Liver (tissue), 9 donors: ENCODE results near the gene TMEM115. TPM values are rescaled to one million over a fixed set of nuclear protein-coding genes. Genes with fewer than 3 reads are reported as not detected.

Experiments
- DNase-seq: peaks from one replicate; pipeline ENCODE4 v3.0.0-alpha.2; 2017; ENCODE audit warnings: low spot score
- H3K27ac ChIP-seq, 2 donors: one replicate each; pipeline ENCODE4 v1.7.0; 2013; ENCODE audit warnings: inconsistent platforms in 2 of 2, low read length in 2 of 2, control low read depth in 1 of 2, low read depth in 1 of 2, mild to moderate bottlenecking in 1 of 2
- H3K27me3 ChIP-seq, 4 donors: one replicate each; pipeline versions ENCODE4 v1.6.1 to v1.7.0; 2013; ENCODE audit warnings: low read length in 3 of 4, inconsistent platforms in 1 of 4, mild to moderate bottlenecking in 1 of 4, moderate library complexity in 1 of 4; ENCODE audit not compliant: control insufficient read depth in 4 of 4, insufficient read depth in 4 of 4
- H3K36me3 ChIP-seq, 4 donors: one replicate each; pipeline versions ENCODE4 v1.6.1 to v1.7.0; 2013; ENCODE audit warnings: low read length in 3 of 4, mild to moderate bottlenecking in 3 of 4, low read depth in 1 of 4, moderate library complexity in 1 of 4; ENCODE audit not compliant: control insufficient read depth in 4 of 4, insufficient read depth in 3 of 4
- H3K4me1 ChIP-seq, 4 donors: one replicate each; pipeline versions ENCODE4 v1.6.1 to v1.7.0; 2013; ENCODE audit warnings: low read length in 3 of 4, mild to moderate bottlenecking in 3 of 4, moderate library complexity in 1 of 4; ENCODE audit not compliant: control insufficient read depth in 4 of 4, insufficient read depth in 4 of 4
- H3K4me3 ChIP-seq, 3 donors: one replicate each; pipeline versions ENCODE4 v1.6.1 to v1.7.0; 2013; ENCODE audit warnings: low read length in 3 of 3, control low read depth in 1 of 3, low read depth in 1 of 3, mild to moderate bottlenecking in 1 of 3
- H3K9ac ChIP-seq, 2 donors: one replicate each; pipeline ENCODE4 v1.7.0; 2013; ENCODE audit warnings: low read length in 2 of 2, mild to moderate bottlenecking in 2 of 2, moderate library complexity in 2 of 2, control low read depth in 1 of 2, low read depth in 1 of 2
- H3K9me3 ChIP-seq, 4 donors: one replicate each; pipeline versions ENCODE4 v1.6.1 to v1.7.0; 2013; ENCODE audit warnings: low read length in 3 of 4; ENCODE audit not compliant: control insufficient read depth in 4 of 4
- CTCF ChIP-seq: fragments of 150-350 bp; IDR thresholded peaks from 2 replicates; pipeline ENCODE4 v1.5.1; 2017; ENCODE audit warnings: improper control_type of control experiment, low read depth, low read length; ENCODE audit not compliant: missing input control
- EGR1 ChIP-seq, 2 donors: IDR thresholded peaks; 2 replicates each; pipeline ENCODE4 v1.6.1; 2016 to 2018; ENCODE audit warnings: antibody characterized with exemption in 2 of 2, low read depth in 2 of 2
- FOXA1 ChIP-seq: IDR thresholded peaks from 2 replicates; pipeline ENCODE4 v1.6.1; 2016; ENCODE audit warnings: antibody characterized with exemption
- FOXA2 ChIP-seq: IDR thresholded peaks from 2 replicates; pipeline ENCODE4 v1.6.1; 2016; ENCODE audit warnings: antibody characterized with exemption
- HNF4G ChIP-seq: IDR thresholded peaks from 2 replicates; pipeline ENCODE4 v1.6.1; 2016; ENCODE audit warnings: antibody characterized with exemption
- JUND ChIP-seq, 2 donors: IDR thresholded peaks; 2 replicates each; pipeline ENCODE4 v1.6.1; 2016; ENCODE audit warnings: antibody characterized with exemption in 2 of 2
- MAX ChIP-seq: IDR thresholded peaks from 2 replicates; pipeline ENCODE4 v1.6.1; 2016; ENCODE audit warnings: antibody characterized with exemption
- NR2F2 ChIP-seq: IDR thresholded peaks from 2 replicates; pipeline ENCODE4 v1.6.1; 2016; ENCODE audit warnings: antibody characterized with exemption
- RXRA ChIP-seq, 2 donors: IDR thresholded peaks; 2 replicates each; pipeline ENCODE4 v1.6.1; 2017 to 2018; ENCODE audit warnings: antibody characterized with exemption in 2 of 2, mild to moderate bottlenecking in 1 of 2
- SP1 ChIP-seq: IDR thresholded peaks from 2 replicates; pipeline ENCODE4 v1.6.1; 2018; ENCODE audit warnings: antibody characterized with exemption, mild to moderate bottlenecking
- YY1 ChIP-seq: IDR thresholded peaks from 2 replicates; pipeline ENCODE4 v1.6.1; 2016; ENCODE audit warnings: antibody characterized with exemption, mild to moderate bottlenecking
- ZBTB33 ChIP-seq: IDR thresholded peaks from 2 replicates; pipeline ENCODE4 v1.6.1; 2016; ENCODE audit warnings: antibody characterized with exemption
- WGBS: extraction: QIAGEN DNeasy Blood & Tissue Kit; methylation state at CpG from one replicate; pipeline ENCODE4 v1.1.7; 2013; 5-methylcytosine and 5-hydroxymethylcytosine counted together
- polyA plus RNA-seq, 2 donors: library from polyadenylated mRNA; stranded (reverse) in 1 of 2; unstranded in 1 of 2; fragments of 200-250 nt in 1 of 2; fragments of >200 nt in 1 of 2; fragmentation: Nextera tagmentation in 1 of 2; extraction: Ambion mirVana in 1 of 2; gene quantifications; one replicate each; pipeline versions ENCODE4 v1.2.1 to v1.2.3, GENCODE V29; 2013 to 2015
- total RNA-seq, 2 donors: library from RNA; depleted of rRNA; stranded (reverse); fragments of >200 nt; gene quantifications; one replicate each; pipeline ENCODE4 v1.2.3, GENCODE V29; 2014
- TF ChIP-seq, protein P1 (sequence below): IDR thresholded peaks from 2 replicates; pipeline ENCODE4 v1.6.1; 2016; ENCODE audit warnings: antibody characterized with exemption, mild to moderate bottlenecking
- TF ChIP-seq, protein P2 (sequence below): IDR thresholded peaks from 2 replicates; pipeline ENCODE4 v1.6.1; 2016; ENCODE audit warnings: antibody characterized with exemption
- donor health status: healthy.
- donor health status: healthy.
- donor health status: healthy.
- donor health status: healthy.
- donor health status: healthy.

The TMEM115 gene
- total and polyA plus RNA-seq, 4 donors: 18.6 to 23.0 (median 19.8) TPM

- DNase-seq: no peak
- H3K27me3 ChIP-seq: no peaks in the 10 kb centered on the region
- no peak for TF ChIP-seq MAX
- no peak for TF ChIP-seq YY1
- no peak for TF ChIP-seq EGR1 (IDR thresholded peaks at IDR 0.05; ENCODE audit: low read depth in 2 of 2)
- no peak for TF ChIP-seq ZBTB33
- TF ChIP-seq FOXA2: no peak
- TF ChIP-seq NR2F2: no peak
- no peak for TF ChIP-seq CTCF
- TF ChIP-seq SP1: no peak
- TF ChIP-seq JUND (IDR thresholded peaks at IDR 0.05): no peak
- TF ChIP-seq, protein P1, sequence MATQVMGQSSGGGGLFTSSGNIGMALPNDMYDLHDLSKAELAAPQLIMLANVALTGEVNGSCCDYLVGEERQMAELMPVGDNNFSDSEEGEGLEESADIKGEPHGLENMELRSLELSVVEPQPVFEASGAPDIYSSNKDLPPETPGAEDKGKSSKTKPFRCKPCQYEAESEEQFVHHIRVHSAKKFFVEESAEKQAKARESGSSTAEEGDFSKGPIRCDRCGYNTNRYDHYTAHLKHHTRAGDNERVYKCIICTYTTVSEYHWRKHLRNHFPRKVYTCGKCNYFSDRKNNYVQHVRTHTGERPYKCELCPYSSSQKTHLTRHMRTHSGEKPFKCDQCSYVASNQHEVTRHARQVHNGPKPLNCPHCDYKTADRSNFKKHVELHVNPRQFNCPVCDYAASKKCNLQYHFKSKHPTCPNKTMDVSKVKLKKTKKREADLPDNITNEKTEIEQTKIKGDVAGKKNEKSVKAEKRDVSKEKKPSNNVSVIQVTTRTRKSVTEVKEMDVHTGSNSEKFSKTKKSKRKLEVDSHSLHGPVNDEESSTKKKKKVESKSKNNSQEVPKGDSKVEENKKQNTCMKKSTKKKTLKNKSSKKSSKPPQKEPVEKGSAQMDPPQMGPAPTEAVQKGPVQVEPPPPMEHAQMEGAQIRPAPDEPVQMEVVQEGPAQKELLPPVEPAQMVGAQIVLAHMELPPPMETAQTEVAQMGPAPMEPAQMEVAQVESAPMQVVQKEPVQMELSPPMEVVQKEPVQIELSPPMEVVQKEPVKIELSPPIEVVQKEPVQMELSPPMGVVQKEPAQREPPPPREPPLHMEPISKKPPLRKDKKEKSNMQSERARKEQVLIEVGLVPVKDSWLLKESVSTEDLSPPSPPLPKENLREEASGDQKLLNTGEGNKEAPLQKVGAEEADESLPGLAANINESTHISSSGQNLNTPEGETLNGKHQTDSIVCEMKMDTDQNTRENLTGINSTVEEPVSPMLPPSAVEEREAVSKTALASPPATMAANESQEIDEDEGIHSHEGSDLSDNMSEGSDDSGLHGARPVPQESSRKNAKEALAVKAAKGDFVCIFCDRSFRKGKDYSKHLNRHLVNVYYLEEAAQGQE: no peak
- no peak overlapping the region for H3K4me3 ChIP-seq
- H3K36me3 ChIP-seq: no peaks in the 10 kb centered on the region
- H3K27ac ChIP-seq: no peak overlapping the region
- H3K9ac ChIP-seq: no peak overlapping the region
- 83% methylated on average over 15 of the region's 15 CpGs for WGBS
- no peaks in the 10 kb centered on the region for H3K4me1 ChIP-seq
- no peaks in the 10 kb centered on the region for H3K9me3 ChIP-seq
Observed at GRCh38 chr3:50408443-50408944, 49.2 kb upstream of the TMEM115 start.

- no peak overlapping the region for H3K9ac ChIP-seq
- TF ChIP-seq, protein P2, sequence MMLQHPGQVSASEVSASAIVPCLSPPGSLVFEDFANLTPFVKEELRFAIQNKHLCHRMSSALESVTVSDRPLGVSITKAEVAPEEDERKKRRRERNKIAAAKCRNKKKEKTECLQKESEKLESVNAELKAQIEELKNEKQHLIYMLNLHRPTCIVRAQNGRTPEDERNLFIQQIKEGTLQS: no peak
- no peak for TF ChIP-seq RXRA (IDR thresholded peaks at IDR 0.05)
- TF ChIP-seq NR2F2: no peak
- no peak for TF ChIP-seq YY1
- TF ChIP-seq, protein P1: no peak
- TF ChIP-seq EGR1 (IDR thresholded peaks at IDR 0.05; ENCODE audit: low read depth in 2 of 2): no peak
- no peak for TF ChIP-seq HNF4G
- TF ChIP-seq ZBTB33: no peak
- no peak for TF ChIP-seq FOXA2
- no peak for TF ChIP-seq FOXA1
- DNase-seq: no peak
- no peak overlapping the region for H3K4me3 ChIP-seq
- no peaks in the 10 kb centered on the region for H3K36me3 ChIP-seq
- no peak overlapping the region for H3K27ac ChIP-seq
- no peaks in the 10 kb centered on the region for H3K27me3 ChIP-seq
- H3K4me1 ChIP-seq: no peaks in the 10 kb centered on the region
- H3K9me3 ChIP-seq: no peaks in the 10 kb centered on the region
- WGBS: 60% methylated on average over 1 of the region's 1 CpG
Observed at GRCh38 chr3:50406487-50406886, 47.2 kb upstream of the TMEM115 start.
